Spinal cord (tissue), 10 donors: ENCODE data around the gene STON2. TPM values are rescaled to one million over a fixed set of nuclear protein-coding genes. Genes with fewer than 3 reads are reported as not detected.

Experiments
- DNase-seq, 6 donors: peaks; one replicate each; pipeline versions ENCODE4 v3.0.0 to v3.0.0-alpha.2; 2013 to 2015; ENCODE audit warnings: low spot score in 6 of 6, low read depth in 4 of 6
- H3K27ac ChIP-seq: one replicate; pipeline ENCODE4 v1.5.1; 2013; ENCODE audit warnings: low read depth, low read length, control low read depth
- H3K27me3 ChIP-seq: one replicate; pipeline ENCODE4 v1.6.1; 2013; ENCODE audit warnings: low read length; ENCODE audit not compliant: control insufficient read depth, insufficient read depth
- H3K36me3 ChIP-seq: one replicate; pipeline ENCODE4 v1.6.1; 2013; ENCODE audit warnings: low read length; ENCODE audit not compliant: control insufficient read depth, insufficient read depth
- H3K4me1 ChIP-seq: one replicate; pipeline ENCODE4 v1.6.1; 2013; ENCODE audit warnings: low read length; ENCODE audit not compliant: control insufficient read depth, insufficient read depth
- H3K4me3 ChIP-seq: one replicate; pipeline ENCODE4 v1.5.1; 2013; ENCODE audit warnings: low read depth, low read length, control low read depth
- H3K9me3 ChIP-seq: one replicate; pipeline ENCODE4 v1.6.1; 2013; ENCODE audit warnings: low read length; ENCODE audit not compliant: control insufficient read depth, insufficient read depth
- whole genome bisulfite sequencing: methylation state at CpG from one replicate; pipeline ENCODE4 v1.1.5; 2013; ENCODE audit warnings: missing lambda C conversion rate; ENCODE audit not compliant: insufficient coverage; 5-methylcytosine and 5-hydroxymethylcytosine counted together
- polyA plus RNA-seq, 2 donors: library from polyadenylated mRNA; unstranded; fragments of 120-200 nt; gene quantifications; one replicate each; pipeline ENCODE4 v1.2.1, GENCODE V29; 2013; ENCODE audit not compliant: insufficient read length in 2 of 2
- total RNA-seq, 2 donors: library from RNA; depleted of rRNA in 1 of 2; stranded (reverse); fragments of 120-200 nt in 1 of 2; fragments of >200 nt in 1 of 2; gene quantifications; one replicate each; pipeline versions ENCODE4 v1.2.3 to v1.2.4, GENCODE V29; 2013 to 2014
- donor health status: healthy.

Gene STON2
- total and polyA plus RNA-seq, 4 donors: 21.8 to 81.9 (median 50.2) TPM

DNA sequence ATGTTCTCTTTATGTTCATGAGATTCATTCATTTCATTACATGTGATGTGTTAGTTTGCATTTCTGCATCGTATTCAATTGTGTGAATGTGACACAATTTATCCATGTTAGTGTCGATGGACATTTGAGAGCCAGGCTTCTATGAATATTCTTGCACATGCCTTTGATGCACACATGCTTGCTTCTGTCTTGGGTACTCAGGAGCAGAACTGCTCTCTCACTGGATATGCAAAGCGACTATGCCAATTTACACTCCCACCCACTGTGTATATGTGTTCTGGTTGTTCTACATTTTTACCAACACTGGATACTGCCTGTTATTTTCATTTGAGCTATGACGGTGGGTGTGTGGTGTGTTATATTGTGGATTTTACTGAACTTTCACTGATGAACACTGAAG lies 95.1 kb downstream of the STON2 start:
- no peaks in the 10 kb centered on the region for H3K4me1 ChIP-seq
- H3K36me3 ChIP-seq: no peaks in the 10 kb centered on the region
- DNase-seq: no peak
- H3K27ac ChIP-seq: no peak overlapping the region
- H3K4me3 ChIP-seq: no peak overlapping the region
- H3K27me3 ChIP-seq: no peaks in the 10 kb centered on the region
- no peaks in the 10 kb centered on the region for H3K9me3 ChIP-seq
- WGBS: 80% methylated on average over 1 of the region's 4 CpGs

DNA sequence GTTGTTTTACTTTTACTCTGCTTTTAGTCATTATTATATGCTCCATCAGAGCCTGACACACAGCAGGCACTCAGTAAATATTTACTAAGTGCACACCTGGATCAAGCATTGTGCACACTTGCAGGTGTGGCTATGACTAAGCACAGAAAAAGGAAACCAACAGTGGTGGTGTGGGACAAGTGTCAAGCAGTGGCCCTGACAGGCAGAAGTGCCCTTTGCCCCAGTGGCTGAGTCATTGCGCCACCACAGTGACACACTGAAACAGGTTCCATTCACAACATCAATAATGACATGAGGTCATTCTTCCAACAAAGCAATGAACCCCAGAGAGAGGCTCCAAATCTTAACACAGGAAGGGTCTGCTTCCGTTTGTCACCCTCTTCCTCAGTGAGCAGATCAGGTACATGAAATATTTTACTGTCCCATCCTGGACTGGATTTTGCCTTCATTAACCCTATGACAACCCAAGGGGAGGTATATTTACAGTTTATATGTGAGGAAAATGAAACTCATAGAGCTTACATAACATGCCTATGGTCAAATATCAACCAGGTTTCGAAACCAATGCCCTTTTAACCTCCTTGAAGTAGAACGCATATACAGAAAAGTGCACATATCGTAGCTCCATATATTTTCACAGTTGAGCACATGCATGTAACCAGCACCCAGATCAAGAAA lies 96.7 kb downstream of the STON2 start:
- Histone ChIP-seq H3K4me3 (no peak overlapping the region), H3K27me3 (no peaks in the 10 kb centered on the region), H3K9me3 (no peaks in the 10 kb centered on the region), H3K4me1 (no peaks in the 10 kb centered on the region), H3K27ac (no peak overlapping the region), H3K36me3 (no peaks in the 10 kb centered on the region)
- 93% methylated on average over 3 of the region's 5 CpGs for WGBS
- DNase-seq: no peak

DNA sequence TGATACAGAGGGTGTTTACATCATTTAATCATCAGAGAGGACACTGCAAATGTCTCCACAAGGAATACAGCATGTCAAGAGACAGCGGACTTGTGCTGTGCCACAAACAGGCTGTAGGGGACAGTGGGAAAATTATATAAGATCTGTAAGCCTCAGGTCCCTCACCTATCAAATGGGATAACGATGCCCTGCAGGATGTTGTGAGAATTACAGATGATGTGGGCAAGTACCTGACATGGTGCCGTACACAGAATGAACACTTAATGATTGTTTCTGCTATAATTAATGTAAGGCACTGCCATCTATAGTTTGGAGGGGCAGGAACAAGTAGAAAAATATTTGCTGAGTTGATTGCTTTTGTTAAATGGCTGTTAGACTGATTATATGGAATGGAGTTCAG lies 97.5 kb downstream of the STON2 start:
- no peak for DNase-seq
- H3K27me3 ChIP-seq: no peaks in the 10 kb centered on the region
- H3K4me3 ChIP-seq: no peak overlapping the region
- no peak overlapping the region for H3K27ac ChIP-seq
- WGBS: 100% methylated on average over 2 of the region's 3 CpGs
- H3K4me1 ChIP-seq: no peaks in the 10 kb centered on the region
- H3K36me3 ChIP-seq: no peaks in the 10 kb centered on the region
- H3K9me3 ChIP-seq: no peaks in the 10 kb centered on the region

DNA sequence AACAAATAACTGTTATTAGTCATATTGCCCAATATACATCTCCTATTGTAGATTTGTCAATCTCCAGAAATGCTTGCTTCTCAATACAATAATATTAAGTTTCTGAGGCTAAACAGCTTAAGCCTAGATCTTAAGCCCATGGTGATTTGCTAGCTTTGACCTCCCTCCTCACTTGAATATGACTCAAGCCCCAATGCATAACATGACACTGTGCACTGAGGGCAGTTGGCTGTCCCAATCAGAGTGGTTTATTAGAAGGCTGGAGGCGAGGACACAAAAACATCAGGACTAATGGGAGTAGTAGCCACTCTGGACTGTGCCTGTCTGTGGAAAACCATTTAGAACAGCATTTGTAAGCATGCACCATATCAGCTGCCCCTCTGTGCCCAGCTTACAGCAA lies 98.3 kb downstream of the STON2 start:
- H3K4me1 ChIP-seq: no peaks in the 10 kb centered on the region
- no peaks in the 10 kb centered on the region for H3K27me3 ChIP-seq
- H3K36me3 ChIP-seq: no peaks in the 10 kb centered on the region
- whole genome bisulfite sequencing: 86% methylated on average over 1 of the region's 1 CpG
- no peak overlapping the region for H3K27ac ChIP-seq
- DNase-seq: no peak
- no peak overlapping the region for H3K4me3 ChIP-seq
- H3K9me3 ChIP-seq: no peaks in the 10 kb centered on the region

DNA sequence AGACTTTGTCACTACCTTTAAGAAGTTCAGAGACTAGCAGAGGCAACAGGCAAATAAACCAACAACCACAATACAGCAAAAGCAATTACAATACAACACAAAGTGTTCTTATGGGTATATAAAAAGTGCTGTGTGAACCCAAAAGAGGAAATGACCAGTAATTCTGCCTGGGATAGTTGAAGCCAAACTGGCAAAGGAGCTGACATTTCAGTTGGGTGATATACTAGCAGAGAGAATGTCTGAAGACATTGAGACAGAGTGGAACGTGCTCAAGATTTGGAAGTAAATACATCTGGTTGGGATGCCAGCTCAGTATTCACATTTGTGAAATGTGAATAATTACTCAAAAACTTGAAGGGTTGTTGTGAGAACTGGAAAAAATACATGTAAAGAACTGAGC lies 98.8 kb downstream of the STON2 start:
- 13% methylated on average over 1 of the region's 1 CpG for WGBS

DNA sequence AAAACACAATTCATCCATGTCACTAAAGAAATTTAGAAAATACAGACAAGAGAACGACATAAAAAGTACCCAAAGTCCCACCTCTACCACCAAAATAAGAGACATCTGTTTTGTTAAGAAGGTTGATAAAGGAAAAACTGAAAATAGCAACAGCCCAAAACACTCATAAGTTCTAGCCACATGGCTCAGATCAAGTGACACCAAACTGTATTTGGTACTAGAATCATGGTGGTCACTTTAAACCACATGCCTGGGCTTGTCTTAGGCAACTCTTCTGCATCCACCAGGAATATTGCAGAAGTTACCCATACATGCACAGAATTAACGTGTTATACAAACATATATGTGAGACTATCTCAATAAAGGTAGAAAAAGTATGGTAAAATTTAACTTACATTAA lies 101.2 kb downstream of the STON2 start:
- no peak for DNase-seq
- WGBS: no CpG with 5 or more reads among the region's 2 CpGs

More for the DNA sequence above, 98.8 kb downstream of the STON2 start:
- no peaks in the 10 kb centered on the region for H3K36me3 ChIP-seq
- peak in 1 of 6 donors; percentile 20 for DNase-seq
- H3K27ac ChIP-seq: no peak overlapping the region
- no peaks in the 10 kb centered on the region for H3K4me1 ChIP-seq
- no peaks in the 10 kb centered on the region for H3K9me3 ChIP-seq
- no peaks in the 10 kb centered on the region for H3K27me3 ChIP-seq
- H3K4me3 ChIP-seq: no peak overlapping the region

DNA sequence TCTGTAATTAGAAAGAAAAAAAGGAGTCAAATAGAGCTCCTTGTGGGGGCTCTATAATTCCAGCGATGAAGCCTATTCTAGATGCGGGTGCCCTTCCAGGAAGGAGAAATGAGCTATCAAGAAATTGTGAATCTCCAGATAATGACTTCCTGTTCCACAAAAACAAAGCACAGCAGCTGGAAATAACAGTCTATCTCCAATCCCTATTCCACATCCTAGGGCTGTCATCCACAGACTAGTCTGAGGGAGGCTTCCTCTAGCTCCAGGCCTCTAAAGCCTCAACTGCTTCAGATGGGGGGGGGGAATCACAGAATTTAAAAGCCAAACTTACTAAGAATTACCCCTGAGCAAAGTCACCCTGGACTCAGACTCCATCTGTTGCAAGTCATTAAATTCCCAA lies 102.0 kb downstream of the STON2 start:
- no peaks in the 10 kb centered on the region for H3K9me3 ChIP-seq
- no peaks in the 10 kb centered on the region for H3K36me3 ChIP-seq
- H3K27me3 ChIP-seq: no peaks in the 10 kb centered on the region
- H3K27ac ChIP-seq: no peak overlapping the region
- H3K4me1 ChIP-seq: no peaks in the 10 kb centered on the region
- DNase-seq: no peak
- no CpG with 5 or more reads among the region's 2 CpGs for WGBS
- no peak overlapping the region for H3K4me3 ChIP-seq

More for the DNA sequence above, 101.2 kb downstream of the STON2 start:
- no peaks in the 10 kb centered on the region for H3K4me1 ChIP-seq
- H3K27me3 ChIP-seq: no peaks in the 10 kb centered on the region
- H3K9me3 ChIP-seq: no peaks in the 10 kb centered on the region
- no peak overlapping the region for H3K4me3 ChIP-seq
- no peaks in the 10 kb centered on the region for H3K36me3 ChIP-seq
- no peak overlapping the region for H3K27ac ChIP-seq

DNA sequence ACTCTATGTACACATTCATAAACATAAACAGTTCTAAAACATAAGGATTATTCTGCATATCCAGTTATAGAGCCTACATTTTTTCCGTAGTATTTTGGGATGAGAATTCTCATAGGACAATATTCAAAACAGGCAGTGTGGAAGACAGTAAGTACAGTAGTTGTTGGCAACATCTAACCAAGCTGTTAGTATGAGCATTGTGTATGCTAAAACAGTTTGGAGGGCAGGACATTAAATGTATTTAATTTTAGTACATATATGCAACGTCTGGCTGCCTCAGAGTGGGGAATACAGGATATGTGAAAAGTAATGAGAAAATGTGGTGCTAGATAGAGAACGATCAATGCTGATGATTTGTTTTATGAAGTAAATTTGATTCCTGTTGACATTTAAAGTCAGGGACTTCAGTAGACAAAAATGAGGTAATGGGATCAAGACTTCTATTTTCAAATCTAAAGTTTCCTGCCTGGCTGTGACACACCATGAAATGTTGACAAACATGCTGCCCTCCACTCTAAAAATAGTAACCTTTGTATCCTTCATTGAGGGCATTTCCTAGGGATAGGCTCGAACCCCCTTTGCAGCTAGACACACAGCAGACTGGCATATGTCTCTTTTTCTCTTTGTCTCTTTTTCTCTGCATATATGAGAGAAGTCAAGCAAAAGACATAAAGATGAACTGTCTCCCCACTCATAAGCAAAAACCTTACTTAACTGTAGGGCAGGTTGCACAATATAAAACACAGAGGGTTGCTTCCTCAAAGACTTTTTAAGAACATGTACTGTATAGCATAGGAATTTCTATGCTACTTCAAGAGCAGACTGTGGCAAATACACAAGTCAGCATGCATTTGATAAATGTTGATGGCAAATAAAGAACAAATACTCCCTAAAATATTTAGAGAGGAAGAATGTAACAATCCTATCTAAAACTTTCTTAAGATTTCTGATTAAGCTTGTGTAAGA lies 103.9 kb downstream of the STON2 start:
- WGBS: 85% methylated on average over 2 of the region's 4 CpGs

DNA sequence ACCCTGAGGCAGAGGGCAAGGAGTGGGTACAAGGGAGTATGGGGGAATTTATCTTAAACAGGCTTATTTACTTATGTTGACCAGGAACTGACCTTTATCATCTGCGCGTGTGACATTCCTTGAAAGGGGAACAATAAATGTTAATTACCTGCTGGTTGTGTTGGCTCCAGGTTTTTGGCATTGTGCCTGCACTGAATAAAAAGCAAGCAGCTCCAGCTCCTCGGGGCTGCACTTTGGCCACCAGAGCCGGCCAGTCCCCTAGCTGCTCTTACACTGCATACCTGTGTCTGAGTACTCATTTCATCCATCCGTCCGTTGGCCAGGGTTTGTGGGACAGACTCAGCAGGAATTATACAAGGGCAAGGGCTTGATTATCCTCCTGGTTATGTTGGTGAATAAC lies 110.6 kb downstream of the STON2 start:
- no peak for DNase-seq
- Histone ChIP-seq H3K4me3 (no peak overlapping the region), H3K36me3 (peaks cover 2% of the 10 kb centered on the region), H3K27me3 (no peaks in the 10 kb centered on the region), H3K9me3 (no peaks in the 10 kb centered on the region), H3K4me1 (no peaks in the 10 kb centered on the region), H3K27ac (no peak overlapping the region)
- 89% methylated on average over 2 of the region's 6 CpGs for WGBS

More for the DNA sequence above, 103.9 kb downstream of the STON2 start:
- no peaks in the 10 kb centered on the region for H3K9me3 ChIP-seq
- no peaks in the 10 kb centered on the region for H3K4me1 ChIP-seq
- DNase-seq: peak in 1 of 6 donors; percentile 33
- H3K27me3 ChIP-seq: no peaks in the 10 kb centered on the region
- H3K27ac ChIP-seq: no peak overlapping the region
- H3K4me3 ChIP-seq: no peak overlapping the region
- H3K36me3 ChIP-seq: no peaks in the 10 kb centered on the region
